ENCODE data around the gene KAZN. TPM values are rescaled to one million over a fixed set of nuclear protein-coding genes. Genes with fewer than 3 reads are reported as not detected.

KAZN gene
- total RNA-seq, 1 experiment from 2014 or later: 15.6 TPM

GRCh38 chr1:14748977-14749376, 150.5 kb downstream of the KAZN start:
- H3F3A ChIP-seq (ENCODE audit: insufficient read depth, low read depth): no peaks in the 10 kb centered on the region
- no peaks in the 10 kb centered on the region for H3K79me2 ChIP-seq (ENCODE audit: low read depth)
- no peaks in the 10 kb centered on the region for H4K20me1 ChIP-seq (ENCODE audit: insufficient read depth)
- H2AFZ ChIP-seq: no peak overlapping the region
- H3K27ac ChIP-seq: no peak overlapping the region
- peaks cover 6% of the 10 kb centered on the region; the same call in 1 of the 2 replicates for H3K27me3 ChIP-seq (ENCODE audit: insufficient read depth, low read depth)
- no peak for DNase-seq
- H3K4me3 ChIP-seq: no peak overlapping the region
- intact Hi-C loops (cut with micrococcal nuclease; ENCODE audit: unreplicated experiment): no loop called here
- TF ChIP-seq CTCF (conservative IDR thresholded peaks at IDR 0.05): no peak
- no peak for TF ChIP-seq EZH2 (IDR thresholded peaks at IDR 0.05; ENCODE audit: low read depth)
- ChIA-PET CTCF (no interaction called here), POLR2A (ENCODE audit: unreplicated experiment) (no interaction called here)
- H3K4me1 ChIP-seq (replicated peaks; ENCODE audit: insufficient read depth): no peaks in the 10 kb centered on the region
- BruUV-seq (replicated peaks): no TSS peak
- H3K36me3 ChIP-seq (ENCODE audit: low read depth): no peaks in the 10 kb centered on the region
- no peaks in the 10 kb centered on the region for H3K9me3 ChIP-seq (ENCODE audit: insufficient read depth, low read depth)
- H3K4me2 ChIP-seq: no peak overlapping the region
- H3K9me2 ChIP-seq (ENCODE audit: insufficient read depth): no peaks in the 10 kb centered on the region

- Histone ChIP-seq H3K36me3 (ENCODE audit: low read depth) (no peaks in the 10 kb centered on the region), H3K9me2 (ENCODE audit: insufficient read depth) (no peaks in the 10 kb centered on the region), H3K9me3 (ENCODE audit: insufficient read depth, low read depth) (no peaks in the 10 kb centered on the region), H3K4me1 (replicated peaks; ENCODE audit: insufficient read depth) (no peaks in the 10 kb centered on the region), H3K27me3 (ENCODE audit: insufficient read depth, low read depth) (peaks cover 10% of the 10 kb centered on the region), H3F3A (ENCODE audit: insufficient read depth, low read depth) (no peaks in the 10 kb centered on the region), H3K4me3 (no peak overlapping the region), H3K27ac (no peak overlapping the region), H4K20me1 (ENCODE audit: insufficient read depth) (no peaks in the 10 kb centered on the region), H3K79me2 (ENCODE audit: low read depth) (no peaks in the 10 kb centered on the region), H2AFZ (no peak overlapping the region), H3K4me2 (no peak overlapping the region)
- CTCF ChIA-PET: no interaction called here
- no peak for DNase-seq
- intact Hi-C loops (cut with micrococcal nuclease; ENCODE audit: unreplicated experiment): no loop called here
- POLR2A ChIA-PET (ENCODE audit: unreplicated experiment): no interaction called here
- no TSS peak for BruUV-seq (replicated peaks)
- no peak for TF ChIP-seq CTCF (conservative IDR thresholded peaks at IDR 0.05)
- TF ChIP-seq EZH2 (IDR thresholded peaks at IDR 0.05; ENCODE audit: low read depth): no peak
Observed at GRCh38 chr1:14750490-14750889, 152.0 kb downstream of the KAZN start.

GRCh38 chr1:14755518-14756252, 157.2 kb downstream of the KAZN start:
- no peaks in the 10 kb centered on the region for H4K20me1 ChIP-seq (ENCODE audit: insufficient read depth)
- TF ChIP-seq CTCF (conservative IDR thresholded peaks at IDR 0.05) (no peak), EZH2 (IDR thresholded peaks at IDR 0.05; ENCODE audit: low read depth) (no peak)
- H3K79me2 ChIP-seq (ENCODE audit: low read depth): no peaks in the 10 kb centered on the region
- no peaks in the 10 kb centered on the region for H3K36me3 ChIP-seq (ENCODE audit: low read depth)
- intact Hi-C loops (cut with micrococcal nuclease; ENCODE audit: unreplicated experiment): no loop called here
- CTCF ChIA-PET: no interaction called here
- no peaks in the 10 kb centered on the region for H3F3A ChIP-seq (ENCODE audit: insufficient read depth, low read depth)
- no peak for DNase-seq
- H3K27me3 ChIP-seq (ENCODE audit: insufficient read depth, low read depth): peaks cover 25% of the 10 kb centered on the region
- H3K4me3 ChIP-seq: no peak overlapping the region
- H2AFZ ChIP-seq: no peak overlapping the region
- no peak overlapping the region for H3K4me2 ChIP-seq
- H3K4me1 ChIP-seq (replicated peaks; ENCODE audit: insufficient read depth): no peaks in the 10 kb centered on the region
- POLR2A ChIA-PET (ENCODE audit: unreplicated experiment): no interaction called here
- H3K9me2 ChIP-seq (ENCODE audit: insufficient read depth): no peaks in the 10 kb centered on the region
- no peak overlapping the region for H3K27ac ChIP-seq
- H3K9me3 ChIP-seq (ENCODE audit: insufficient read depth, low read depth): no peaks in the 10 kb centered on the region
- no TSS peak for BruUV-seq (replicated peaks)
